ENCODE measurements around the gene NAALADL2.

- no peak for TF ChIP-seq EZH2 (IDR thresholded peaks at IDR 0.05; ENCODE audit: borderline replicate concordance)
- no peak for TF ChIP-seq CTCF (IDR thresholded peaks at IDR 0.05; ENCODE audit: poor library complexity)
- no peak for TF ChIP-seq EZH2phosphoT487 (IDR thresholded peaks at IDR 0.05; ENCODE audit: low read depth, severe bottlenecking, unreplicated experiment)
Measured at GRCh38 chr3:175340338-175341015, 481.3 kb downstream of the NAALADL2 start.

All from hepatocyte (in vitro differentiated cells).